Activated CD4-positive, CD25-positive, alpha-beta regulatory T cell treated with anti-CD3 and anti-CD28 coated beads, Interleukin-2, amount 50 U/mL, for 24 hours (primary cell): Measurements from ENCODE around the gene REC114.
"Not testable (repeated sequence)": the region's sequence is repeated elsewhere in the genome, so short reads cannot be mapped to it uniquely, and the experiment has no call there.

ENCODE experiments used
- ATAC-seq, 2 donors: fragments of 150-1000 bp; cut with Tn5 transposase; one replicate each; pipeline ENCODE4 v1.10.0; 2021; ENCODE audit warnings: mild to moderate bottlenecking in 1 of 2, moderate library complexity in 1 of 2

The REC114 gene, protein sequence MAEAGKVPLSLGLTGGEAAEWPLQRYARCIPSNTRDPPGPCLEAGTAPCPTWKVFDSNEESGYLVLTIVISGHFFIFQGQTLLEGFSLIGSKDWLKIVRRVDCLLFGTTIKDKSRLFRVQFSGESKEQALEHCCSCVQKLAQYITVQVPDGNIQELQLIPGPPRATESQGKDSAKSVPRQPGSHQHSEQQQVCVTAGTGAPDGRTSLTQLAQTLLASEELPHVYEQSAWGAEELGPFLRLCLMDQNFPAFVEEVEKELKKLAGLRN

DNA sequence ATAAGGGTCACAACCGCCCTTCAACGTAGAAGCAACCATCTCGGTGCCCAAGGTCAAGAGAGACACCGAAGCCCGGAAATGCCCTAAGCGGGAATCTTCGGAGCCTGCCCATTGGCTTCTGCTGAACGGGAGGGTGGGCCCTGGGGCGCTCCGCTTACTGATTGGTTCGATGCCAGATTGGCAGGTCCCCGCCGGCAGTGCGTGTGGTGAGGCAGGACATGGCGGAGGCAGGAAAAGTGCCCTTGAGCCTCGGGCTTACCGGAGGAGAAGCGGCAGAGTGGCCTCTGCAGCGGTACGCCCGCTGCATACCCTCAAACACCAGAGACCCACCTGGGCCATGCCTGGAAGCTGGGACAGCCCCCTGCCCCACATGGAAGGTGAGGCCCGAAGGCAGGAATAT is at the start of gene REC114:
Gene REC114, plus strand, starts transcription at position 197 of the 400 bp plus-strand sequence. Its CDS starts 22 bp downstream, at position 219.
- ATAC-seq: no peak

- ATAC-seq: no peak
Measured at GRCh38 chr15:73393336-73393735, 49.6 kb upstream of the REC114 start.

DNA sequence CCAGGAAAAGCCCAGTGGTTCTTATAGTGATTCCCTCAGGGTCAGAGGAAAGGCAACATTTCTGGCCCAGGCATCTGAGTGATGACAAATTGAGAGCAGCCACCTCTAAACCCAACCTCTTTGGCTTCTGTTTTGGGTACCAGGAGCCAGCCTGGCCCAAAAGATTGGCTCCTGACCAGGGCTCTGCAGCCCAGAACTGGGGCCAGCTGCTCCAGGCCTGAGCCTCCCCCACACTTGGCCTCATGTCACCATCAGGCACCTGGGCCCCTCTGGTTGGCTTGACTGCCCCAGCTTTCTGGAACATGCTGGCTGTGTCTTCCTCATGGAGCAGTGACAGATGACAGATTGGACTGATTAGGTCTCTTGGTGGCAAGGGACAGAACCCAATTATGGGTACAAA is 48.2 kb upstream of the REC114 start:
- no peak for ATAC-seq

DNA sequence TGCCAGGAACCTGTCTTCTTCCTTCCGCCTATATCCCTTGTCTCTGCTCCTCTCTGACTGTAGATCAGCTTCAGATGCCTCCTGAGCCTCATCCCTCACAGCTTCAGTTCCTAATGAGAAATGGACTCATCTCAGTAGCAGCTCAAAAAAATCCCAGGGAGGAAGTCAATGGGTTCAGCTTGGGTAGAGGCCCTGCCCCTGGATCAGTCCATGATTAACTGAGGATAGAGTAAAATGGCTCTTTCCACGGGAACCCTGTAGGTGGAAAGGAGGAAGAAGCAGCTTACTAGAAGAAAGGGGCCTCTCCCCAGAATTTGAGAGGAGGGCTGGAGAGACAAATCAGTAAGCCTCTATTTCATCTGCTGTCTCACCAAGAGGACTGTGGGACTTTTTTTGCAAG is 47.3 kb upstream of the REC114 start:
- ATAC-seq: no peak

DNA sequence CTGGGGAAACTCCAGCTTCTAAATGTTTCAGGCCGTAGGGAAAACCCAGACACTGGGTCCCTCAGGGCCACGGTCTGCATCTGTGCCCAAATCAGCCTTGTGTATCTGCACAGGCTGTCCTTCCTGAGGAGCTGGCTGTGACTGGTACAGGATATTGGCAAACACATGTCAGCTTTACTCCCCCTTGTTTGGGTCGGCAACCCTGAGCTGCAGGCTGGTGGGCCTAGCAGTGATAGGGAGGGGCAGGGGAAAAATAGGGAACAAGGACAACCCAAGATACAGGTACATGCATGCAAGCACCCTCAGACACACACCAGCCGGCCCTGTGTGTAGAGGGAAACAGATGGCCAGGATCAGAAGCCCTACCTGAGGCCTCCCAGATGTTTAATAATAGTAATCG is 45.5 kb upstream of the REC114 start:
- no peak for ATAC-seq

GRCh38 chr15:73398861-73399260 is 44.1 kb upstream of the REC114 start:
- no peak for ATAC-seq

DNA sequence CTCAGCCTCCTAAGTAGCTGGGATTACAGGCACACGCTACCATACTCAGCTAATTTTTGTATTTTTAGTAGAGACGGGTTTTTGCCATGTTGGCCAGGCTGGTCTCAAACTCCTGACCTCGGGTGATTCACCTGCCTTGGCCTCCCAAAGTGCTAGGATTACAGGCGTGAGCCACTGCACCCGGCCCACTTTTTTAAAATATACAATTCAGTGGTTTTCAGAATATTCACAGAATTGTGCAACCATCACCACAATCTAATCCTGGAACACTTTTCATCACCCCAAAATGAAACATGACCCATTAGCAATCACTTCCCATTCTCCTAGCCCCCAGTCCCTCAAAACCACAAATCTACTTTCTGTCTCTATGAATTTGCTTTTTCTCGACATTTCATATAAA is 42.7 kb upstream of the REC114 start:
- ATAC-seq: not testable (repeated sequence)

DNA sequence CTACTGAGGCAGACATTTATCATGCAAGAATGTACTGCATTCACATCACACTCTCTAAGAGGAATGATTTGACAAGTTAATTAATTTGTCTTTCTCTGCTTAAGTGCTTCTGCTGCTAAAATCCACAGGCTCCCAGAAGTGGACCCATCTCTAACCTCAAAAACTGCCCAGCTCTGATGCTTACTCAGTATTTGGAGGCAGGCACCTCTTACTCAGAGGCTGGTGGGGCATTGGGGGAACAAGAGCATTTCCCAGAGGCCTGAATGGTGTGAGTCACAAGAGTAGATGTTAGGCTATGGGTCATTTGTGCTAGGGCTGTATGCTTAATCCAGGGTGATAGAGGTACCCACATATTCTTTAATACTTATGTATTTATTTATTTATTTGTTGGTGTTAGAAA is 39.8 kb upstream of the REC114 start:
- no peak for ATAC-seq

DNA sequence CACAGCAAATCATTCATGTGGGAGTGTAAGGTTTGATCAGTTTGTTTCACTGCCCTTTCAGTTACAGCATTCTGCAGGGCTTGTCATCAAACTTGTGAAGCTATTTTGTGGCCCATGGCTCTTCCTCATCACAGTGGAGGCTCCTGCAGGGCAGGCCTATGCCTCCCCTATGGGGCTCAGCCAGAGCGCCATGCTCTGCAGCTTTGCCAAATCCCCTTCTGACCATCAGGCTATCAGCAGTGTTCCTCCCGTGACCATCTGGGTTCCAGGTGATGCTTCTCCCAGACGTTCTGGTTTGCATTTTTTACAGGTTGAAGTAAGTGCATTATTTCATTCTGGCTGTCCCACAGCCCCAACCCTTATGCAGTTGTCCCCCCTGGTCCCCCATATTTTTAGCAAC is 28.1 kb upstream of the REC114 start:
- ATAC-seq: no peak

DNA sequence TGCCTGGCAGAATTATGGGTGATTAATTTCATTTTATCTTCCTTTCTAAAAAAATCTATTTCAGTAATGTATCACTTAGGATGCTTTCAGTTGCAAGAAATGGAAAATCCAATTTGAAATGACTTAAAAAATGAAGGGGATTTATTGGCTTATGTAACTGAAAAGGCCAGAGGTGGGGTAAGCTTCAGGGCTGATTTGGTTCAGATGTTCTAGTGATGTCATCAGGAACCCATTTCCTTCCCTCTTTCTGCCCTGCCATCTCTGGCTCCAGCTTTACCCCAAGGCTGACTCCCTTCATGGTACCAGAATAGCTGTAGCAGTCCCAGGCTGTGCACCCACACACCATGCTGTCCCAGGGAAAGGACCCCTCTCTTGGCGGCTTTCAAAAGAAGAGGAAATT is 18.5 kb upstream of the REC114 start:
- ATAC-seq: no peak

- no peak for ATAC-seq
Measured at GRCh38 chr15:73425510-73425909, 17.5 kb upstream of the REC114 start.

- no peak for ATAC-seq
Measured at GRCh38 chr15:73426323-73426994, 16.5 kb upstream of the REC114 start.

DNA sequence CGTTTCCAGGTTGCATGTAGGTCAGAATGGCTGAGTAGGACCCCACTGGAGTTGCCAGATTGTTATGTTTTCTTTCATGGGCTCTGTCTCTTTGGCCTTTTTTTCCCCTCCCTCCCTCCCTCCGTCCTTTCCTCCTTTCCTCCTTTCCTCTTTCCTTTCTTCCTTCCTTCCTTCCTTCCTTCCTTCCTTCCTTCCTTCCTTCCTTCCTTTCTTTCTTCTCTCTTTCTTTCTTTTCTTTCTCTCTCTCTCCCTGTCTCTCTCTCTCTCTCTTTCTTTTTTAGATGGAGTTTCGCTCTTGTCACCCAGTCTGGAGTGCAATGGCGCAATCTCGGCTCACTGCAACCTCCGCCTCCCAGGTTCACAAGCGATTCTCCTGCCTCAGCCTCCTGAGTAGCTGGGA is 11.6 kb upstream of the REC114 start:
- ATAC-seq: not testable (repeated sequence)

- ATAC-seq: no peak
Measured at GRCh38 chr15:73433873-73434272, 9.1 kb upstream of the REC114 start.

DNA sequence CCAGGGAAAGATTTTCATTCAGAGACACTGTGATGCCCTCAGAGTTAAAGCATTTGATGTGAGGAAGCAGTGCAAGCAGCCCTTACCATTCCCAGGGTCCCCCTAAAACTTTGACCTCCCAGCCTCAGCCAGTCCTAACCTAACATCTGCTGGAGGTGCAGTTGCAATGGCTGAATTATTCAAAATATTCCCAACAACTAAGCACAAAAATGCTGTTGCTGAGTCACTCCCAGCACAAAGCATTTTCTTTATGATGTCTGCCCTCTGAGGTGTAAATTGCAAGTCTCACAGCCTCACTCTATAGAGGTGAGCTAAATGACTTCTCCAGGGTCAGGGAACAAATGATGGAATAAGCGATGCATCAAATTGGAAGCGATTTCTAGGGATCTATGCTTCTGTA is 6.4 kb upstream of the REC114 start:
- ATAC-seq: no peak

DNA sequence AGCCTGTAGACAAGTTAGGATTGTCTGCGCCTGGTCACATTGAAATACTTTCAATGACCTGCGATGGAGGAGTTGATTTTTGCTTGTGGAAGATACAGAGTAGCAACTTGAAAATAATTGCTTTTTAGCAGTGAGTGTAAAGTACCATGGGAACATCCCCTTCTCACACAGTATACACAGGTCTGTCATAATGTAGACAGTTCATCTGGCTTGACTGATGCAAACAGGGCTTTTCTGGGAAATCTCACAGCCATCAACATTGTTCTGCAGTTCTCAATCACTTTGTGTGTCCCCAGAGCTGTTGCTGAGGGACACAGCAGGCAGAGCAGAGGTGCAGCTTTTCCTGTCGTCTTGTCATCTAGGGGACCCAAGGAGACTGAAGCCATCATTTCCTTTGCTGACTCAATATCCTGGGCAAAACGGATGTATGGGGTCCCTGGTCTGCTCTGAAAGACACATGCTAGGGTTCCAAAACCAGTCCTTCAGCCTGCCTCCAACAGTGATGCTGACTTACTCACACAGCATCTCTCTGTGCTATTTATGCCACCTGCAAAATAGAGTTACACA is 5.3 kb upstream of the REC114 start:
- no peak for ATAC-seq

- no peak for ATAC-seq
Measured at GRCh38 chr15:73438651-73439050, 4.3 kb upstream of the REC114 start.

- ATAC-seq: no peak
Measured at GRCh38 chr15:73440571-73440970, 2.4 kb upstream of the REC114 start.

DNA sequence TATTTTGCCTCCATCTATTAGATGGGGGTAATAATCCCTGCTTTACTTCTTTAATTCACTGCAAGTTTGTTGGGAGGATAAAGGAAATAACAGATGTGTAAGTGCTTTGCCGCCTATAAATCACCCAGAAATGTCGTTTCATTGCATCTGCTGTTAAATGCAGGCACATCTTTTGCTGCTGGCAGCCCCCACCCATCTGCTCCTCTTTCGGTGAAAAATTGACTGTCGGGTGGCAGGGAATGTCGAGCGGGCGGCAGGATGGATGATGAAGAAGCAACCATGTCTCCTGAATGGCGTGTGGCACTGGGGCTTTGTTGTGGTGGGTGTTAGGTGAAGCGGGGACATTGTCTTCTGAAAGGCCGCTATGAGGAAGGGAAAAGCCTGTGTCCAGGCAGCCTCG is 543 bp upstream of the REC114 start:
- ATAC-seq: no peak

DNA sequence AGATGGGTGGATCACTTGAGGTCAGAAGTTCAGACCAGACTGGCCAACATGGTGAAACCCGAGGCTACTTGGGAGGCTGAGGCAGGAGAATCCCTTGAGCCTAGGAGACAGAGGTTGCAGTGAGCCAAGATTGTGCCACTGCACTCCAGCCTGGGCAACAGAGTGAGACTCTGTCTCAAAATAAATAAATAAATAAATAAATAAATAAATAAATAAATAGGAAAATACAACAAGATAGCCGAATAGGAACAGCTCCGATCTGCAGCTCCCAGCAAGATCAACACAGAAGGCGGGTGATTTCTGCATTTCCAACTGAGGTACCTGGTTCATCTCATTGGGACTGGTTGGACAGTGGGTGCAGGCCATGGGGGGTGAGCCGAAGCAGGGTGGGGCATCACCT is 4.5 kb downstream of the REC114 start:
- not testable (repeated sequence) for ATAC-seq

DNA sequence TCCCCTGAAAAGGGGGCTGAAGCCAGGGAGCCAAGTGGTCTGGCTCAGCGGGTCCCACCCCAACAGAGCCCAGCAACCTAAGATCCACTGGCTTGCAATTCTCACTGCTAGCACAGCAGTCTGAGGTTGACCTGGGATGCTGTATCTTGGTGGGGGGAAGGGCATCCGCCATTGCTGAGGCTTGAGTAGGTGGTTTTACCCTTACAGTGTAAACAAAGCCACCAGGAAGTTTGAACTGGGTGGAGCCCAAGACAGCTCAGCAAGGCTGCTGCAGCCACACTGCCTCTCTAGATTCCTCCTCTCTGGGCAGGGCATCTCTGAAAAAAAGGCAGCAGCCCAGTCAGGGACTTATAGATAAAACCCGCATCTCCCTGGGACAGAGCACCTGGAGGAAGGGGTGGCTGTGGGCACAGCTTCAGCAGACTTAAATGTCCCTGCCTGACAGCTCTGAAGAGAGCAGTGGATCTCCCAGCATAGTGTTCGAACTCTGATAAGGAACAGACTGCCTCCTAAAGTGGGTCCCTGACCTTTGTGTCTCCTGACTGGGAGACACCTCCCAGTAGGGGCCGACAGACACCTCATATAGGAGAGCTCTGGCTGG is 5.3 kb downstream of the REC114 start:
- not testable (repeated sequence) for ATAC-seq

DNA sequence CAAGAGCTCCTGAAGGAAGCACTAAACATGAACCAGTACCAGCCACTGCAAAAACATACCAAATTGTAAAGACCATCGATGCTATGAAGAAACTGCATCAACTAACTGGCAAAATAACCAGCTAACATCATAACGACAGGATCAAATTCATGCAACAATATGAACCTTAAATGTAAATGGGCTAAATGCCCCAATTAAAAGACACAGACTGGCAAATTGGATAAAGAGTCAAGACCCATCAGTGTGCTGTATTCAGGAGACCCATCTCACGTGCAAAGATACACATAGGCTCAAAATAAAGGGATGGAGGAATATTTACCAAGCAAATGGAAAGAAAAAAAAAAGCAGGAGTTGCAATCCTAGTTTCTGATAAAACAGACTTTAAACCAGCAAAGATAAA is 7.0 kb downstream of the REC114 start:
- not testable (repeated sequence) for ATAC-seq

DNA sequence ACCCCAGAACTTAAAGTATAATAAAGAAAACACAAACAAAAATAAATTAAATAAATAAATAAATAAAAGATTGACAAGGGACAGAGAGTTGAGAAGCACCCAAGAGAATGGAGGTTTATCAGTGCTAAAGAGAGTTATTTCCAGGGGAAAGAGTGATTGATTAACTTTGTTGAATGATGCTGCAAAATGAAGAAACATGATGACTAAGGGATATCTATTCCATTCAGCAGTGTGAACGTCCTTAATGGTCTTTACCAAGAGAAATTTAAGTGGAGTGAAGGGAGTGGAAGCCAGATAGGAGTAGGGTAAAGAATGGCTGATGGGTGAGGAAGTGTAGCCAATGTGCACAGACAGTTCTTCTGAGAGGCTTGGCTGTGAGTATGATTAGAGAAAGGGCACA is 11.1 kb downstream of the REC114 start:
- no peak for ATAC-seq

- ATAC-seq: no peak
Measured at GRCh38 chr15:73455876-73456275, 12.9 kb downstream of the REC114 start.
